GM12878 (cell line): ENCODE measurements around the gene MFSD1.

ENCODE experiments used
- CREM ChIP-seq: IDR thresholded peaks from 2 replicates; pipeline ENCODE4 v1.6.1; 2014; ENCODE audit warnings: antibody characterized with exemption, low read depth
- FOS ChIP-seq: IDR thresholded peaks from 3 replicates; pipeline ENCODE4 v1.6.1; 2011; ENCODE audit warnings: borderline replicate concordance; ENCODE audit not compliant: insufficient read length; ENCODE audit errors: extremely low read depth
- NRF1 ChIP-seq: conservative IDR thresholded peaks from 2 replicates; pipeline ENCODE4 v1.6.1; 2011; ENCODE audit warnings: mild to moderate bottlenecking, low read depth, low read length, improper control_type of control experiment
- TF ChIP-seq, protein P1 (sequence below): fragments of 450-650 bp; IDR thresholded peaks from 2 replicates; pipeline ENCODE4 v1.6.1; 2018; ENCODE audit warnings: mild to moderate bottlenecking, low read depth, moderate library complexity; ENCODE audit not compliant: partially characterized antibody
- TF ChIP-seq, protein P2 (sequence below), 3 experiments: IDR thresholded peaks in 2 of 3; conservative IDR thresholded peaks in 1 of 3; 2 replicates each; pipeline ENCODE4 v1.5.1; 2011; ENCODE audit warnings: low read depth in 3 of 3, low read length in 3 of 3, mild to moderate bottlenecking in 3 of 3, control low read depth in 2 of 3, moderate library complexity in 2 of 3, inconsistent platforms in 1 of 3, mixed read lengths in 1 of 3; ENCODE audit not compliant: control insufficient read depth in 2 of 3, insufficient read depth in 1 of 3; ENCODE audit errors: extremely low read depth in 1 of 3

DNA sequence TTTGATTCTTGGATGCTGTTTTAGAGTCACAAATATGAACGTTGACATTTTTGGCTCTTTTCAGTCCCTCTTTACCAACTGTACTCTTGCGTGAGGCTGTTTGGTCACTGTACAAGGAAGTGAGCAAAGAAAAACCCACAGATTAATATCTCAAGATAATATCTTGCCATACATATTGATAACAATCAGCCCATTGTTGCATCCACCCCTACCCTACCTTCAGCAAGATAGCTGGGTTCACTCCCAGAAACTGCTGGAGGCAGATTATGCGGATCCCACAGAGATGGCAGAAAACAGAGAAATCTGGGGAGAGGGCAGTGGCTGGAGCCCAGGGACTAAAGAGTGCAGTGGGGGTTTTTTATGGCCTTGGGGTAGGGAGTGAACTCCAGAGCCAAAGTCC is 29.9 kb upstream of the MFSD1 start:
- TF ChIP-seq, protein P1, sequence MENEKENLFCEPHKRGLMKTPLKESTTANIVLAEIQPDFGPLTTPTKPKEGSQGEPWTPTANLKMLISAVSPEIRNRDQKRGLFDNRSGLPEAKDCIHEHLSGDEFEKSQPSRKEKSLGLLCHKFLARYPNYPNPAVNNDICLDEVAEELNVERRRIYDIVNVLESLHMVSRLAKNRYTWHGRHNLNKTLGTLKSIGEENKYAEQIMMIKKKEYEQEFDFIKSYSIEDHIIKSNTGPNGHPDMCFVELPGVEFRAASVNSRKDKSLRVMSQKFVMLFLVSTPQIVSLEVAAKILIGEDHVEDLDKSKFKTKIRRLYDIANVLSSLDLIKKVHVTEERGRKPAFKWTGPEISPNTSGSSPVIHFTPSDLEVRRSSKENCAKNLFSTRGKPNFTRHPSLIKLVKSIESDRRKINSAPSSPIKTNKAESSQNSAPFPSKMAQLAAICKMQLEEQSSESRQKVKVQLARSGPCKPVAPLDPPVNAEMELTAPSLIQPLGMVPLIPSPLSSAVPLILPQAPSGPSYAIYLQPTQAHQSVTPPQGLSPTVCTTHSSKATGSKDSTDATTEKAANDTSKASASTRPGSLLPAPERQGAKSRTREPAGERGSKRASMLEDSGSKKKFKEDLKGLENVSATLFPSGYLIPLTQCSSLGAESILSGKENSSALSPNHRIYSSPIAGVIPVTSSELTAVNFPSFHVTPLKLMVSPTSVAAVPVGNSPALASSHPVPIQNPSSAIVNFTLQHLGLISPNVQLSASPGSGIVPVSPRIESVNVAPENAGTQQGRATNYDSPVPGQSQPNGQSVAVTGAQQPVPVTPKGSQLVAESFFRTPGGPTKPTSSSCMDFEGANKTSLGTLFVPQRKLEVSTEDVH = no peak
- TF ChIP-seq, protein P2, sequence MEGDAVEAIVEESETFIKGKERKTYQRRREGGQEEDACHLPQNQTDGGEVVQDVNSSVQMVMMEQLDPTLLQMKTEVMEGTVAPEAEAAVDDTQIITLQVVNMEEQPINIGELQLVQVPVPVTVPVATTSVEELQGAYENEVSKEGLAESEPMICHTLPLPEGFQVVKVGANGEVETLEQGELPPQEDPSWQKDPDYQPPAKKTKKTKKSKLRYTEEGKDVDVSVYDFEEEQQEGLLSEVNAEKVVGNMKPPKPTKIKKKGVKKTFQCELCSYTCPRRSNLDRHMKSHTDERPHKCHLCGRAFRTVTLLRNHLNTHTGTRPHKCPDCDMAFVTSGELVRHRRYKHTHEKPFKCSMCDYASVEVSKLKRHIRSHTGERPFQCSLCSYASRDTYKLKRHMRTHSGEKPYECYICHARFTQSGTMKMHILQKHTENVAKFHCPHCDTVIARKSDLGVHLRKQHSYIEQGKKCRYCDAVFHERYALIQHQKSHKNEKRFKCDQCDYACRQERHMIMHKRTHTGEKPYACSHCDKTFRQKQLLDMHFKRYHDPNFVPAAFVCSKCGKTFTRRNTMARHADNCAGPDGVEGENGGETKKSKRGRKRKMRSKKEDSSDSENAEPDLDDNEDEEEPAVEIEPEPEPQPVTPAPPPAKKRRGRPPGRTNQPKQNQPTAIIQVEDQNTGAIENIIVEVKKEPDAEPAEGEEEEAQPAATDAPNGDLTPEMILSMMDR (IDR thresholded peaks at IDR 0.05 in 2 of 3, conservative IDR thresholded peaks at IDR 0.05 in 1 of 3; ENCODE audit: control insufficient read depth in 2 of 3, extremely low read depth in 1 of 3, insufficient read depth in 1 of 3, low read depth in 3 of 3, low read length in 3 of 3) = no peak
- TF ChIP-seq CREM (no peak), FOS (no peak), NRF1 (no peak)
